K562 (cell line): Measurements from ENCODE around the gene ID4. TPM values are rescaled to one million over a fixed set of nuclear protein-coding genes. Genes with fewer than 3 reads are reported as not detected.

ENCODE experiments used
- ATAC-seq: fragments of 200-7000 bp; cut with Tn5 transposase; 3 replicates; pipeline ENCODE4 v1.9.1; 2020; ENCODE audit warnings: moderate library complexity
- BruUV-seq: library from RNA; stranded (reverse); fragments of 400-500 nt; replicated peaks from 2 replicates; lab custom pipeline; 2021; lab: Mats Ljungman, UMichigan
- CTCF ChIA-PET: fragments of 300-600 bp; formaldehyde crosslinking; extraction: SDS; loops from one replicate; lab custom pipeline; 2021; ENCODE audit warnings: low intra/inter-chr PET ratio; lab: Yijun Ruan, JAX
- POLR2A ChIA-PET: fragments of 300-600, 350-650 bp; sonication (Branson Sonifier 250); formaldehyde crosslinking; extraction: SDS; loops from one replicate; lab custom pipeline; 2021; ENCODE audit warnings: antibody characterized with exemption, inconsistent platforms; lab: Yijun Ruan, JAX
- DNase-seq, 4 experiments: peaks; one replicate each; pipeline versions ENCODE4 v3.0.0 to v3.0.0-alpha.2; 2011 to 2018; ENCODE audit warnings: low spot score in 3 of 4, mixed read lengths in 3 of 4; ENCODE audit errors: extremely low read depth in 1 of 4
- FAIRE-seq: peaks from 2 replicates; lab custom pipeline; 2011; peaks lifted over from hg19 to GRCh38; lab: Jason Lieb, UNC
- H2AFZ ChIP-seq: 2 replicates; pipeline ENCODE4 v1.6.0; 2011; ENCODE audit warnings: low read depth, low read length, control low read depth, inconsistent platforms
- H3K27ac ChIP-seq: fragments of 200-600 bp; 3 replicates; pipeline ENCODE4 v1.8.0; 2011; ENCODE audit warnings: low read depth, mild to moderate bottlenecking, control low read depth, inconsistent platforms, low read length, moderate library complexity, mixed read lengths; ENCODE audit errors: extremely low read depth
- H3K27me3 ChIP-seq, 2 experiments: fragments of 300-600 bp in 1 of 2; 2 replicates in 1 of 2; 3 replicates in 1 of 2; pipeline versions ENCODE4 v1.6.0 to v1.8.0; 2011; ENCODE audit warnings: inconsistent platforms in 2 of 2, low read length in 2 of 2, mild to moderate bottlenecking in 1 of 2, mixed read lengths in 1 of 2, moderate library complexity in 1 of 2; ENCODE audit not compliant: control insufficient read depth in 2 of 2, insufficient read depth in 2 of 2
- H3K36me3 ChIP-seq: fragments of 300-600 bp; 3 replicates; pipeline ENCODE4 v1.8.0; 2011; ENCODE audit warnings: mild to moderate bottlenecking, low read length, inconsistent platforms; ENCODE audit not compliant: control insufficient read depth, insufficient read depth
- H3K4me1 ChIP-seq, 2 experiments: fragments of 200-600 bp in 1 of 2; replicated peaks in 1 of 2; 2 replicates in 1 of 2; 3 replicates in 1 of 2; pipeline versions ENCODE4 v1.5.1 to v1.8.0; 2011; ENCODE audit warnings: inconsistent platforms in 2 of 2, low read length in 2 of 2, mild to moderate bottlenecking in 1 of 2, mixed read lengths in 1 of 2, moderate library complexity in 1 of 2; ENCODE audit not compliant: control insufficient read depth in 2 of 2, insufficient read depth in 2 of 2
- H3K4me2 ChIP-seq: 2 replicates; pipeline ENCODE4 v1.6.1; 2011; ENCODE audit warnings: low read length, control low read depth, inconsistent platforms, mixed read lengths; ENCODE audit not compliant: insufficient read depth
- H3K4me3 ChIP-seq: fragments of 200-600 bp; sonication (generic), shearing (Covaris generic); 2 replicates; pipeline ENCODE4 v1.5.1; 2016; ENCODE audit warnings: control low read depth, inconsistent platforms
- H3K79me2 ChIP-seq: fragments of 200-600 bp; 3 replicates; pipeline ENCODE4 v1.8.0; 2011; ENCODE audit warnings: low read length, inconsistent platforms; ENCODE audit not compliant: control insufficient read depth, insufficient read depth
- H3K9ac ChIP-seq, 2 experiments: 2 replicates each; pipeline versions ENCODE4 v1.6.0 to v1.6.1; 2011; ENCODE audit warnings: low read depth in 2 of 2, low read length in 2 of 2, control low read depth in 1 of 2, inconsistent platforms in 1 of 2, mild to moderate bottlenecking in 1 of 2, mixed read lengths in 1 of 2; ENCODE audit not compliant: insufficient read depth in 1 of 2
- H3K9me1 ChIP-seq: one replicate; pipeline ENCODE4 v1.6.0; 2011; ENCODE audit warnings: inconsistent platforms, mild to moderate bottlenecking, low read length, moderate library complexity; ENCODE audit not compliant: control insufficient read depth, insufficient read depth
- H3K9me3 ChIP-seq: replicated peaks from 2 replicates; pipeline ENCODE4 v1.5.1; 2011; ENCODE audit warnings: low read depth, low read length, inconsistent platforms; ENCODE audit not compliant: control insufficient read depth, insufficient read depth
- H4K20me1 ChIP-seq: replicated peaks from 2 replicates; pipeline ENCODE4 v1.6.1; 2011; ENCODE audit warnings: low read length, inconsistent platforms, mixed read lengths; ENCODE audit not compliant: control insufficient read depth, insufficient read depth
- DNMT1 ChIP-seq: fragments of 450-650 bp; IDR thresholded peaks from 2 replicates; pipeline ENCODE4 v1.6.1; 2016; ENCODE audit warnings: antibody characterized with exemption, mild to moderate bottlenecking
- ZBED1 ChIP-seq: IDR thresholded peaks from 2 replicates; pipeline ENCODE4 v1.6.1; 2014
- ZNF318 ChIP-seq, 2 experiments: fragments of 450-650 bp; IDR thresholded peaks; 2 replicates each; pipeline ENCODE4 v1.6.1; 2016; ENCODE audit warnings: mild to moderate bottlenecking in 2 of 2, borderline replicate concordance in 1 of 2, low read depth in 1 of 2, moderate library complexity in 1 of 2
- WGBS: fragments of 100-300 bp; shearing (Covaris generic); methylation state at CpG from one replicate; pipeline ENCODE4 v1.1.6; 2016; ENCODE audit warnings: low coverage, mixed read lengths; ENCODE audit not compliant: insufficient coverage; ENCODE audit errors: missing lambda C conversion rate; 5-methylcytosine and 5-hydroxymethylcytosine counted together
- in situ Hi-C: fragments of 300-500 bp; cut with MboI; formaldehyde crosslinking; loops from 4 replicates; pipeline ENCODE4 v1.15.0; 2018; ENCODE audit warnings: inconsistent platforms, mixed read lengths
- intact Hi-C: fragments of 100-400 bp; cut with micrococcal nuclease; formaldehyde crosslinking; loops from 2 replicates; pipeline ENCODE4 v1.14.2; 2022
- polyA plus RNA-seq, 8 experiments: library from polyadenylated mRNA; depleted of rRNA in 4 of 8; stranded (reverse) in 5 of 8; unstranded in 3 of 8; fragments of >200 nt; fragmentation: Nextera tagmentation in 2 of 8; fragmentation: Illumina TruSeq in 1 of 8; extraction: Ambion mirVana in 2 of 8; extraction: Trizol in 1 of 8; gene quantifications; 2 replicates each; pipeline versions ENCODE4 v1.2.1 to v1.2.3, GENCODE V29; 2011 to 2014; ENCODE audit warnings: inconsistent platforms in 1 of 8, missing spikeins in 1 of 8
- total RNA-seq, 7 experiments: library from RNA; depleted of rRNA in 6 of 7; stranded (reverse); fragments of >200 nt in 6 of 7; fragmentation: Illumina TruSeq in 2 of 7; extraction: Trizol in 2 of 7; gene quantifications; 2 replicates each; pipeline versions ENCODE4 v1.2.1 to v1.2.3, GENCODE V29; 2011 to 2021; ENCODE audit warnings: low replicate concordance in 1 of 7
- TF ChIP-seq, protein P1 (sequence below), 2 experiments: IDR thresholded peaks in 1 of 2; conservative IDR thresholded peaks in 1 of 2; 2 replicates each; pipeline ENCODE4 v1.6.1; 2016; ENCODE audit warnings: low read depth in 2 of 2, mild to moderate bottlenecking in 1 of 2, missing compliant biosample characterization in 1 of 2, missing genetic modification characterization in 1 of 2, moderate library complexity in 1 of 2
- TF ChIP-seq, protein P2 (sequence below): sonication (generic); formaldehyde crosslinking; IDR thresholded peaks from 2 replicates; pipeline ENCODE4 v1.8.1; 2023; ENCODE audit warnings: mild to moderate bottlenecking, missing genetic modification reagents

ID4 gene
- total and polyA plus RNA-seq, 9 of the 15 experiments (the other 6 are each of a cell fraction or from before 2014, with no cell fraction given): not detected

- TF ChIP-seq, protein P1, sequence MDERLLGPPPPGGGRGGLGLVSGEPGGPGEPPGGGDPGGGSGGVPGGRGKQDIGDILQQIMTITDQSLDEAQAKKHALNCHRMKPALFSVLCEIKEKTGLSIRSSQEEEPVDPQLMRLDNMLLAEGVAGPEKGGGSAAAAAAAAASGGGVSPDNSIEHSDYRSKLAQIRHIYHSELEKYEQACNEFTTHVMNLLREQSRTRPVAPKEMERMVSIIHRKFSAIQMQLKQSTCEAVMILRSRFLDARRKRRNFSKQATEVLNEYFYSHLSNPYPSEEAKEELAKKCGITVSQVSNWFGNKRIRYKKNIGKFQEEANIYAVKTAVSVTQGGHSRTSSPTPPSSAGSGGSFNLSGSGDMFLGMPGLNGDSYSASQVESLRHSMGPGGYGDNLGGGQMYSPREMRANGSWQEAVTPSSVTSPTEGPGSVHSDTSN (CRISPR knock-in tag; IDR thresholded peaks at IDR 0.05; ENCODE audit: low read depth): no peak
- TF ChIP-seq, protein P1 (tag; conservative IDR thresholded peaks at IDR 0.05; ENCODE audit: low read depth): no peak
These were observed 42.5 kb downstream of the ID4 start (continued) for GRCh38 chr6:19879663-19880062.

DNA sequence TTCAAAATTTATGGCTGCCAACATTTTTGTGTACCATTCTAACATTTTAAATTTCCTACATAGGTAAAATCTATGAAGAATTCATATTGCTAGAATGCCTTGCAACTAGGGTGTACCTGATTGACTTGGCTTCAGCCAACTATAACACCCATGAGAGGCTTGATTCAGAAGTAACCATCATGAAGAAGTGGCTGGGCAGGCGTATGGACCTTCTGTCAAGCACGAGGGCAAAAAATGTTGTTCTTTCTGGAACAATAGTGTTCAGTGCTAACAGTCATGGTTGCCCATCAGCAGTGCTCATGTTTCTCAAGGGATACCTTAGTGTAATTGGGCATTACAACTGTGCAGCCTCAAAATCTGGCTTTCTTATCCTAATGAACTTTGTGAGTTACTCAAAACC, 42.9 kb downstream of the ID4 start:
- no peaks in the 10 kb centered on the region for H3K79me2 ChIP-seq
- TF ChIP-seq DNMT1: no peak
- TF ChIP-seq ZBED1: no peak
- no peak for TF ChIP-seq ZNF318 (IDR thresholded peaks at IDR 0.05; ENCODE audit: borderline replicate concordance in 1 of 2, low read depth in 1 of 2)
- TF ChIP-seq, protein P2, sequence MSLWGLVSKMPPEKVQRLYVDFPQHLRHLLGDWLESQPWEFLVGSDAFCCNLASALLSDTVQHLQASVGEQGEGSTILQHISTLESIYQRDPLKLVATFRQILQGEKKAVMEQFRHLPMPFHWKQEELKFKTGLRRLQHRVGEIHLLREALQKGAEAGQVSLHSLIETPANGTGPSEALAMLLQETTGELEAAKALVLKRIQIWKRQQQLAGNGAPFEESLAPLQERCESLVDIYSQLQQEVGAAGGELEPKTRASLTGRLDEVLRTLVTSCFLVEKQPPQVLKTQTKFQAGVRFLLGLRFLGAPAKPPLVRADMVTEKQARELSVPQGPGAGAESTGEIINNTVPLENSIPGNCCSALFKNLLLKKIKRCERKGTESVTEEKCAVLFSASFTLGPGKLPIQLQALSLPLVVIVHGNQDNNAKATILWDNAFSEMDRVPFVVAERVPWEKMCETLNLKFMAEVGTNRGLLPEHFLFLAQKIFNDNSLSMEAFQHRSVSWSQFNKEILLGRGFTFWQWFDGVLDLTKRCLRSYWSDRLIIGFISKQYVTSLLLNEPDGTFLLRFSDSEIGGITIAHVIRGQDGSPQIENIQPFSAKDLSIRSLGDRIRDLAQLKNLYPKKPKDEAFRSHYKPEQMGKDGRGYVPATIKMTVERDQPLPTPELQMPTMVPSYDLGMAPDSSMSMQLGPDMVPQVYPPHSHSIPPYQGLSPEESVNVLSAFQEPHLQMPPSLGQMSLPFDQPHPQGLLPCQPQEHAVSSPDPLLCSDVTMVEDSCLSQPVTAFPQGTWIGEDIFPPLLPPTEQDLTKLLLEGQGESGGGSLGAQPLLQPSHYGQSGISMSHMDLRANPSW (CRISPR knock-in tag): no peak

More for the DNA sequence above, 42.9 kb downstream of the ID4 start:
- ATAC-seq (no peak), FAIRE-seq (no peak), DNase-seq (no peak)
- H3K9ac ChIP-seq: no peak overlapping the region
- ChIA-PET CTCF (no interaction called here), POLR2A (interaction anchor here (1.7 kb wide), 1 partner anchor 75 kb away, joined by 3 read pairs; no protein-coding TSS in a partner anchor)
- no peaks in the 10 kb centered on the region for H3K4me1 ChIP-seq
- no peaks in the 10 kb centered on the region for H3K9me1 ChIP-seq
- intact Hi-C loops: no loop called here
- no peak overlapping the region for H2AFZ ChIP-seq
- no peak overlapping the region for H3K27ac ChIP-seq
- no peaks in the 10 kb centered on the region for H3K27me3 ChIP-seq
- H3K4me2 ChIP-seq: no peak overlapping the region
- in situ Hi-C loops: no loop called here
- no peak overlapping the region for H3K4me3 ChIP-seq
- BruUV-seq: no TSS peak
- WGBS: 0% methylated on average over 2 of the region's 2 CpGs
- no peaks in the 10 kb centered on the region for H3K9me3 ChIP-seq
- no peaks in the 10 kb centered on the region for H4K20me1 ChIP-seq
- no peaks in the 10 kb centered on the region for H3K36me3 ChIP-seq
